ENCODE data around the gene CCDC159. TPM values are rescaled to one million over a fixed set of nuclear protein-coding genes. Genes with fewer than 3 reads are reported as not detected.

The CCDC159 gene
- total and polyA plus RNA-seq, 4 donors: 14.9 to 52.2 (median 39.0) TPM

DNA sequence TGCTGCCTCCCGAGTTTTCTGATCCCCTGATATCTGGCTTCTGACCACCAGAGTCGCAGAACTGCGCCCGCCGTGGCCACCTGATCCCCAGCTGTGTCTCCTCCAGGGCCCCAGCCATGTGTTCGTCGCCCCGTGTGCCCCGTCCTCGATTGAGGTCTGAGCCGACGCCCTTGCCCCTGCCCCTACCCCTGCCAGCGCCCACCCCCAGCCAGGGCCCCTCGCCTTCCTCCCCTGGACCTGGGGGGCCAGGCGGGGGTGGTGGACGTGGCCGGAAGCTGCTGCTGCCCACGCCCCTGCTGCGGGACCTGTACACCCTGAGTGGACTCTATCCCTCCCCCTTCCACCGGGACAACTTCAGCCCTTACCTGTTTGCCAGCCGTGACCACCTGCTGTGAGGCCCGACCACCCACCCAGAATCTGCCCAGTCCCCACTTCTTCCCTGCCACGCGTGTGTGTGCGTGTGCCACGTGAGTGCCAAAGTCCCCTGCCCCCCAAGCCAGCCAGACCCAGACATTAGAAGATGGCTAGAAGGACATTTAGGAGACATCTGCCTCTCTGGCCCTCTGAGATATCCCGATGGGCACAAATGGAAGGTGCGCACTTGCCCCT is 18.1 kb downstream of the CCDC159 start:
- Histone ChIP-seq H3K27ac (ENCODE audit: low read depth, low read length) (no peak overlapping the region), H3K27me3 (ENCODE audit: control insufficient read depth, insufficient read depth, low read length) (no peaks in the 10 kb centered on the region), H3K4me3 (ENCODE audit: low read depth, low read length) (no peak overlapping the region), H3K36me3 (ENCODE audit: control insufficient read depth, insufficient read depth, low read length) (peaks cover 69% of the 10 kb centered on the region), H3K9me3 (ENCODE audit: control insufficient read depth, insufficient read depth, low read length) (no peaks in the 10 kb centered on the region), H3K4me1 (ENCODE audit: control insufficient read depth, insufficient read depth, low read length) (peaks cover 21% of the 10 kb centered on the region)
- WGBS (ENCODE audit: insufficient coverage): 88% methylated on average over 25 of the region's 28 CpGs
- DNase-seq (ENCODE audit: low read depth in 4 of 6, low spot score in 6 of 6): no peak

DNA sequence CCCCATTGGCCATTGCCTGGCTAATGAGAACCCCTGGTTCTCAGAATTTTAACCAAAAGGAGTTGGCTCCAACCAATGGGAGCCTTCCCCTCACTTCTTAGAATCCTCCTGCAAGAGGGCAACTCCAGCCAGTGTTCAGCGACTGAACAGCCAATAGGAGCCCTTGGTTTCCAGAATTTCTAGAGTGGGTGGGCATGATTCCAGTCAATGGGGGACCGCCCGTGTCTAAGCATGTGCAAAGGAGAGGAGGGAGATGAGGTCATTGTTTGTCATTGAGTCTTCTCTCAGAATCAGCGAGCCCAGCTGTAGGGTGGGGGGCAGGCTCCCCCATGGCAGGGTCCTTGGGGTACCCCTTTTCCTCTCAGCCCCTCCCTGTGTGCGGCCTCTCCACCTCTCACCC is 18.6 kb downstream of the CCDC159 start:
- WGBS (ENCODE audit: insufficient coverage): 47% methylated on average over 3 of the region's 5 CpGs
- peaks cover 68% of the 10 kb centered on the region for H3K36me3 ChIP-seq (ENCODE audit: control insufficient read depth, insufficient read depth, low read length)

DNA sequence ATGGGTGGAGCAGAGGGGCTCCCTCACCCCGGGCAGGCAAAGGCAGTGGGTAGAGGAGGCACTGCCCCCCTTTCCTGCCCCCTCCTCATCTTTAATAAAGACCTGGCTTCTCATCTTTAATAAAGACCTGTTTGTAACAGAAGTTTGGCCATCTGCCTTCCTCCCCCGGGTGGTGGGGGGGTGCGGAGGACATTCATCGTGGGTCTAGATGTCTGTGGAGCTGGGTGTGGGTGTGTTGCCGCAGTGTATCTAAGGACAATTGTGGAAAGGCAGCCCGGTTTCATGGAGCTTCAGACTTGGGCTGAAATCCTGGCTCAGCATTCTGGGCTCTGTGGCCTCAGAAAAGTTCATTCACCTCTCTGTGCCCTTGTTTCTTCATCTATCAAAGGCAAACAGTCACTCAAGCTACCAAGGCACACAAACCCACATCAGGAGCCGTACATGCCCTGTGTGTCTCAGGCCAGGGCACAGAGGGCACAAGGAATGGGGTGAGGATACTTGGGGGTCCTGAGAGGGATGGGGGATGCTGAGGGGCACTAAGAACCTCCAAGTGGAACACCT is 19.3 kb downstream of the CCDC159 start:
- Histone ChIP-seq H3K27me3 (ENCODE audit: control insufficient read depth, insufficient read depth, low read length) (no peaks in the 10 kb centered on the region), H3K4me3 (ENCODE audit: low read depth, low read length) (no peak overlapping the region), H3K27ac (ENCODE audit: low read depth, low read length) (no peak overlapping the region), H3K36me3 (ENCODE audit: control insufficient read depth, insufficient read depth, low read length) (peaks cover 61% of the 10 kb centered on the region), H3K4me1 (ENCODE audit: control insufficient read depth, insufficient read depth, low read length) (peaks cover 21% of the 10 kb centered on the region), H3K9me3 (ENCODE audit: control insufficient read depth, insufficient read depth, low read length) (no peaks in the 10 kb centered on the region)
- WGBS (ENCODE audit: insufficient coverage): 20% methylated on average over 2 of the region's 7 CpGs
- no peak for DNase-seq (ENCODE audit: low read depth in 4 of 6, low spot score in 6 of 6)

More for the DNA sequence above, 18.6 kb downstream of the CCDC159 start:
- H3K9me3 ChIP-seq (ENCODE audit: control insufficient read depth, insufficient read depth, low read length): no peaks in the 10 kb centered on the region
- peak overlapping the region; percentile 33 for H3K27ac ChIP-seq (ENCODE audit: low read depth, low read length)
- no peaks in the 10 kb centered on the region for H3K27me3 ChIP-seq (ENCODE audit: control insufficient read depth, insufficient read depth, low read length)
- peaks cover 21% of the 10 kb centered on the region for H3K4me1 ChIP-seq (ENCODE audit: control insufficient read depth, insufficient read depth, low read length)
- H3K4me3 ChIP-seq (ENCODE audit: low read depth, low read length): no peak overlapping the region
- no peak for DNase-seq (ENCODE audit: low read depth in 4 of 6, low spot score in 6 of 6)

DNA sequence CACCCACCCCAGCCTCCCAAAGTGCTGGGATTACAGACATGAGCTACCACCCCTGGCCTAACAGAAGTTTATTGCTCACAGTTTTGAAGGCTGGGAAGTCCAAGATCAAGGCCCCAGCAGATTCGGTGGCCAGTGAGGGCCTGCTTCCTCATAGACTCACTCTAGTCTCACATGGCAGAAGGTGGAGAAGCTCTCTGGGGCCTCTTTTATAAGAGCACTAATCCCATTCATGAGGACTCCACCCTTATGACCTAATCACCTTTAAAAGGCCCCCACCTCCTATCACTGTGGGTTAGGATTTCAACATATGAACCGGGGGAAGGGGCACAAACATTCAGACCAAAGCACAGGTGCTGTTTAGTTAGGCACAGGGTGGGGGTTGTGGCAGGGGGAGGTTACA is 21.2 kb downstream of the CCDC159 start:
- no peak for DNase-seq (ENCODE audit: low read depth in 4 of 6, low spot score in 6 of 6)
- Histone ChIP-seq H3K4me3 (ENCODE audit: low read depth, low read length) (no peak overlapping the region), H3K9me3 (ENCODE audit: control insufficient read depth, insufficient read depth, low read length) (no peaks in the 10 kb centered on the region), H3K27me3 (ENCODE audit: control insufficient read depth, insufficient read depth, low read length) (no peaks in the 10 kb centered on the region), H3K4me1 (ENCODE audit: control insufficient read depth, insufficient read depth, low read length) (peaks cover 17% of the 10 kb centered on the region), H3K27ac (ENCODE audit: low read depth, low read length) (no peak overlapping the region), H3K36me3 (ENCODE audit: control insufficient read depth, insufficient read depth, low read length) (peaks cover 42% of the 10 kb centered on the region)
- 83% methylated on average over 1 of the region's 2 CpGs for WGBS (ENCODE audit: insufficient coverage)

DNA sequence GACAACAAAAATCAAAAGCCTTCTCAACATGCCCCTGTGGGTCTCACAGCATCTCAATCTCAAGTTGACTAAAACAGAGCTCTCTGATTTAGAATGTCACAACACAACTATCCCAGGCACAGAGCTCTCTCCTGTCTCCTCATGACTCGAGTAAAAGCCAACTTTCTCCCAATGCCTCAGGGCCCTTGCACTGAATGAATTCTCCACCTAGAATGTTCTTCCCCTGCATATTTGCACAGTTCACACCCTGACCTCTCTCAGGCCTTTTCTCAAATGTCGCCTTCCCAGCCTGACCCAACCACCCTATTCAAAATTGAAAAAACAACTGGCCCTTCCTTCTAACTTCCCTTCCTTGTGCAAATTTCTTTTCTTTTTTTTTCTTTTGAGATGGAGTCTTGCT is 24.4 kb downstream of the CCDC159 start:
- WGBS (ENCODE audit: insufficient coverage): 88% methylated on average over 2 of the region's 2 CpGs
- H3K9me3 ChIP-seq (ENCODE audit: control insufficient read depth, insufficient read depth, low read length): no peaks in the 10 kb centered on the region
- no peak for DNase-seq (ENCODE audit: low read depth in 4 of 6, low spot score in 6 of 6)
- no peak overlapping the region for H3K27ac ChIP-seq (ENCODE audit: low read depth, low read length)
- H3K27me3 ChIP-seq (ENCODE audit: control insufficient read depth, insufficient read depth, low read length): no peaks in the 10 kb centered on the region
- no peak overlapping the region for H3K4me3 ChIP-seq (ENCODE audit: low read depth, low read length)
- H3K36me3 ChIP-seq (ENCODE audit: control insufficient read depth, insufficient read depth, low read length): peaks cover 16% of the 10 kb centered on the region
- H3K4me1 ChIP-seq (ENCODE audit: control insufficient read depth, insufficient read depth, low read length): peaks cover 29% of the 10 kb centered on the region

DNA sequence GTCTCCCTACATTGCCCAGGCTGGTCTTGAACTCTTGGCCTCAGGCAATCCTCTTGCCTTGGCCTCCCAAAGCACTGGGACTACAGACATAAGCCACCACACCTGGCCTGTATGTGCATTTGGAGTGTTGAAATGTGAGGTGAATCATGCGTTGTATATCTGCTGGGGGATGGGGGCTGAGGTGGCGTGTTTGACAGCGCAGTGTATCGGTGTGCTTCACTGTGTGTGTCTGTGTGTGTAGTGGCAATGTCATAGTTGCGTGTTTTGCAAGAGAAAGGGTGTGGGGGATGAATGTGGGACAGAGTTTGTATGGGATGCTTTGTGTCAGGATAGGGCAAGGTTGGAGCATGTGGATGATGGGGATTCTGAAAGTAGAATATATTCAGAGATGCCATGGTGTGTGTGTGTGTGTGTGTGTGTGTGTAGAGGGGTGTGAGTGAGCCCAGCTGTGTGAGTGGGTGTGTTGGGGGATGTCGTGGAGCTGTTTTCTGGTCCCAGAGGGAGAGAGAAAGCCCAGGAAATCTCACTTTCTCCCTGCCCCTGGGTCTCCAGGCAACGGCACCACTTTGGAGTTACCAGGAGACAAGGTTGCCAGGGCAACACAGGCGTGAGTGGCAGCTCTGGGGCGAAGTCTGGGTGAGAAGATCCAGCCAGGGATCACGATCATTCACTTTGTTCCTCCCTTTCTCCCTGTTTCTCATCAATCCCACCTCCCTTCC is 27.0 kb downstream of the CCDC159 start:
- DNase-seq (ENCODE audit: low read depth in 4 of 6, low spot score in 6 of 6): peak; percentile 61 to 97 (median 84)
- H3K27me3 ChIP-seq (ENCODE audit: control insufficient read depth, insufficient read depth, low read length): no peaks in the 10 kb centered on the region
- H3K9me3 ChIP-seq (ENCODE audit: control insufficient read depth, insufficient read depth, low read length): no peaks in the 10 kb centered on the region
- peak overlapping the region; percentile 100 for H3K27ac ChIP-seq (ENCODE audit: low read depth, low read length)
- H3K4me1 ChIP-seq (ENCODE audit: control insufficient read depth, insufficient read depth, low read length): peaks cover 36% of the 10 kb centered on the region
- peaks cover 26% of the 10 kb centered on the region for H3K36me3 ChIP-seq (ENCODE audit: control insufficient read depth, insufficient read depth, low read length)
- H3K4me3 ChIP-seq (ENCODE audit: low read depth, low read length): peak overlapping the region; percentile 95
- WGBS (ENCODE audit: insufficient coverage): 15% methylated on average over 9 of the region's 10 CpGs

DNA sequence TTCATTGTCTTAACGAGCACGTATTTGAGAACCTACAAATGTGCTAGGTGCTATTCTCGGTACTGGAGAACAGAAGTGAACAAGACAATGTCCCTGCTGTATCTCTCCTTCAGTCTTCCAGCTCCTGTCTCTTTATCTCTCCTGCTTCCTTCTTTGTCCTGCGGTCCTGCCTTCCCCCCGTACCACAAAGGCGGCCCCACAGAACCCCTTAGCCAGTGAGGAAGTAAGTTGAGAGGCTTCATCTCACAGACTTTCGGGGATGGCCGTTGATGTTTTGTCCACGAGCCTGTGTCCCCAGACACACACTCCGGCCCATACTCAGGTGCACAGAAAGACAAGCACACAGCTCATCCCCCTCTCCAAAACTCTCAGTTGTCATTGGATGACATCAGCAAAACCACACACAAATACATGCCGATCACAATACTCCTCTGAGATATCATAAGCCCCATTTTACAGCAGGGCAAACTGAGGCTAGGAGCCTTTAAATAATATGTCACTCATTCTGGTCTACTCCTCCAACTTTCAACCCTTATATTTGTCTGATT is 27.6 kb downstream of the CCDC159 start:
- H3K36me3 ChIP-seq (ENCODE audit: control insufficient read depth, insufficient read depth, low read length): peaks cover 29% of the 10 kb centered on the region
- no peaks in the 10 kb centered on the region for H3K9me3 ChIP-seq (ENCODE audit: control insufficient read depth, insufficient read depth, low read length)
- H3K27me3 ChIP-seq (ENCODE audit: control insufficient read depth, insufficient read depth, low read length): no peaks in the 10 kb centered on the region
- H3K27ac ChIP-seq (ENCODE audit: low read depth, low read length): peak overlapping the region; percentile 100
- peak overlapping the region; percentile 95 for H3K4me3 ChIP-seq (ENCODE audit: low read depth, low read length)
- peaks cover 38% of the 10 kb centered on the region for H3K4me1 ChIP-seq (ENCODE audit: control insufficient read depth, insufficient read depth, low read length)
- WGBS (ENCODE audit: insufficient coverage): 20% methylated on average over 8 of the region's 11 CpGs
- no peak for DNase-seq (ENCODE audit: low read depth in 4 of 6, low spot score in 6 of 6)

DNA sequence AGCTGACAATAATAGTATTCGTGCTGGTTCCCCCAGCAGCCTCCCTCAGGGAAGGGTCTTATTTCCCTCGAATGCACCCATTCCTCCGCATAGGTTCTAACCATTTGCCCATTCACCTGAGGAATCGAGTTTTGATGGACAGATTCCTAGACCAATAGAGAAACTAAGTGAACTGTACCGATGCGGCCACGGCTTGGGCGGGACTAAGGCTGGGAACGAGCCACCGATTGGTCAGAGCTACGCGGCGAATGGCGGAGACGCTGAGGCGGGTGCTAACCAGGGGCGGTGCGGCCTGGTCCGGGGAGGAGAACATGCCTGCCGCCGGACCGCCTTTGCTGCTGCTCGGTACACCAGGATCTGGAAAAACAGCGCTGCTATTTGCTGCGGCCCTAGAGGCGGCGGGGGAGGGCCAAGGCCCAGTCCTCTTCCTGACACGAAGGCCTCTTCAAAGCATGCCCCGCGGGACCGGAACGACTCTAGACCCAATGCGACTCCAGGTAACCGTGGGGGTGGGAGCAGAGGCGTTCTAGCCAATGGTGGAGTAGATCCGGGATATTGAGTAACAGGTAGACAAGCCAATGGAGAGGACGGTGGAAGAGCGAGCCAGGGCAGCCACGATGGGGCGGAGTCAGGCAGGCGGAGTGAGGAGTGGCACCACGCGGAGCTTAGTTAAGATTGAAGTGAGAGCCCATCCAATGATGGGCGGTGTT is 28.3 kb downstream of the CCDC159 start, which contains the start of gene SWSAP1:
Gene SWSAP1 (plus strand): TSS at position 234 of the 710 bp plus-strand sequence. CDS start 15 bp downstream, at position 249.
- WGBS (ENCODE audit: insufficient coverage): under 1% methylated on average over 44 of the region's 44 CpGs
- Histone ChIP-seq H3K9me3 (ENCODE audit: control insufficient read depth, insufficient read depth, low read length) (no peaks in the 10 kb centered on the region), H3K27me3 (ENCODE audit: control insufficient read depth, insufficient read depth, low read length) (no peaks in the 10 kb centered on the region), H3K36me3 (ENCODE audit: control insufficient read depth, insufficient read depth, low read length) (peaks cover 23% of the 10 kb centered on the region), H3K4me3 (ENCODE audit: low read depth, low read length) (peak within 1 kb of the TSS; percentile 95), H3K27ac (ENCODE audit: low read depth, low read length) (peak within 1 kb of the TSS; percentile 100), H3K4me1 (ENCODE audit: control insufficient read depth, insufficient read depth, low read length) (peaks cover 38% of the 10 kb centered on the region)
- peak; percentile 99 to 100 (median 99) for DNase-seq (ENCODE audit: low read depth in 4 of 6, low spot score in 6 of 6)
